D721Med (cell line): Measurements from ENCODE around the gene PRM2.

Experiments
- DNase-seq: peaks from one replicate; pipeline ENCODE4 v3.0.0; 2011; ENCODE audit warnings: low spot score; ENCODE audit not compliant: insufficient read length
- FAIRE-seq: peaks from 2 replicates; lab custom pipeline; 2011; peaks lifted over from hg19 to GRCh38; lab: Jason Lieb, UNC
- CTCF ChIP-seq: IDR thresholded peaks from 2 replicates; pipeline ENCODE4 v1.5.1; 2012; ENCODE audit warnings: mild to moderate bottlenecking, control low read depth; ENCODE audit not compliant: insufficient read depth; ENCODE audit errors: missing control alignments

The PRM2 gene

GRCh38 chr16:11248133-11248532 is 28.1 kb downstream of the PRM2 start:
- FAIRE-seq (no peak), DNase-seq (no peak)
- no peak for TF ChIP-seq CTCF

GRCh38 chr16:11245988-11246387 is 30.3 kb downstream of the PRM2 start:
- TF ChIP-seq CTCF: no peak
- no peak for FAIRE-seq
- DNase-seq: no peak

GRCh38 chr16:11245222-11245737 is 31.0 kb downstream of the PRM2 start:
- no peak for TF ChIP-seq CTCF
- no peak for FAIRE-seq
- no peak for DNase-seq

GRCh38 chr16:11242658-11243057 is 33.6 kb downstream of the PRM2 start:
- DNase-seq (no peak), FAIRE-seq (no peak)
- TF ChIP-seq CTCF: no peak

- no peak for TF ChIP-seq CTCF
- FAIRE-seq (no peak), DNase-seq (no peak)
Observed at GRCh38 chr16:11241480-11242204, 34.6 kb downstream of the PRM2 start.

GRCh38 chr16:11240636-11241473 is 35.4 kb downstream of the PRM2 start:
- FAIRE-seq: no peak
- no peak for TF ChIP-seq CTCF
- no peak for DNase-seq
